Measurements from ENCODE around the gene ZSCAN5C. TPM values are rescaled to one million over a fixed set of nuclear protein-coding genes. Genes with fewer than 3 reads are reported as not detected.

ZSCAN5C gene
- polyA plus RNA-seq, 1 donor from 2014 or later: not detected

DNA sequence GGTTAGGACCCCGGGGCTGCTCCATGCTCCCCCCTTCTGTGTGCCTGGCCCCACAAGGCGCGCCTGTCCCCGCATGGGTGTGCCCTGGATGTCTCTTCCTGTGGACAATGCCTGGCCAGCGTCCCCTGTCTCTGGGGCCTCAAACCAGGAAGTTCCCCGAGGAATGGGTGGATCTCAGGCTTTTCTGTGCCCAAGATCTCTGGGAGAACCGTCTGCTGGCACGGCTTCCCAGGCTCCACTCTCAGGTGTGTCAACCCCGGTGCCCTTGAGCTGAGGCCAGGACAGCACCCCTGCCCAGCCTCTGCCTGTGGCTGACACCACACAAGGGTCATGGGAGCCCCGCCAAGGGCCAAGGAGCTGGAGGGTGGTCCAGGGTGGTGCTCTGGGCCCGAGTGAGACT is 45.3 kb upstream of the ZSCAN5C start:
- H3K36me3 ChIP-seq (ENCODE audit: insufficient read depth, low read length): no peaks in the 10 kb centered on the region

DNA sequence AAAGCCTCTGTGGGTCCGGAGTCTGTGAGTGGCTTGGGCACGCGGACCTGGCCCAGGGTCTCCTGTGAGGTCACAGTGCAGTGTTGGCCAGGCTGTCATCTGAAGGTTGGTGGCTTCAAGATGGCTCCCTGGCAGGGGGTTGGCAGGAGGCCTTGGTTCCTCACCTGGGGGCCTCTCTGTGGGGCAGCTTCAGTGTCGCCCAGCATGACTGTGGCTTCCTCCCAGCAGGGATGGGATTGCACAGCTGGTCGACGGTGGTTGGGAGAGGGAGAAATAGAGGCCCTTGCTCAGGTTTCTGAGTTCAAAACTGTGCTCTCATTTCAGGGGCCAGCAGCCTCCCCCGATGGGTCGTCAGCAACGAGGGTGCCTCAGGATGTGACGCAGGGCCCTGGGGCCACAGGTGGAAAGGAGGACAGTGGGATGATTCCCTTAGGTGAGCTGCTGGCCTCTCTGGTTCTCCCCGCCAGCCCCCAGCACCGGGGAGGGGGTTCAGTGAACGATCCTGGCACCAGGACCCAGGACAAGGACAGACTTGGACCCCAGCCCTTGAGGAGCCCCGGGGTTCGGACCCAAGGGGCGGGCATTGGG is 43.8 kb upstream of the ZSCAN5C start:
- H3K9me3 ChIP-seq (ENCODE audit: low read length): no peaks in the 10 kb centered on the region
- H3F3A ChIP-seq (ENCODE audit: insufficient read depth, low read length, poor library complexity, severe bottlenecking): no peaks in the 10 kb centered on the region
- no peak for TF ChIP-seq RAD21 (conservative IDR thresholded peaks at IDR 0.05)
- no peak for TF ChIP-seq POLR2AphosphoS5 (IDR thresholded peaks at IDR 0.05)
- TF ChIP-seq EZH2 (IDR thresholded peaks at IDR 0.05; ENCODE audit: borderline replicate concordance, insufficient read depth, low read length, poor library complexity, severe bottlenecking): no peak
- TF ChIP-seq SMC3 (conservative IDR thresholded peaks at IDR 0.05; ENCODE audit: poor library complexity): no peak
- TF ChIP-seq TAF1 (IDR thresholded peaks at IDR 0.05; ENCODE audit: low read depth): no peak
- TF ChIP-seq, protein P1, sequence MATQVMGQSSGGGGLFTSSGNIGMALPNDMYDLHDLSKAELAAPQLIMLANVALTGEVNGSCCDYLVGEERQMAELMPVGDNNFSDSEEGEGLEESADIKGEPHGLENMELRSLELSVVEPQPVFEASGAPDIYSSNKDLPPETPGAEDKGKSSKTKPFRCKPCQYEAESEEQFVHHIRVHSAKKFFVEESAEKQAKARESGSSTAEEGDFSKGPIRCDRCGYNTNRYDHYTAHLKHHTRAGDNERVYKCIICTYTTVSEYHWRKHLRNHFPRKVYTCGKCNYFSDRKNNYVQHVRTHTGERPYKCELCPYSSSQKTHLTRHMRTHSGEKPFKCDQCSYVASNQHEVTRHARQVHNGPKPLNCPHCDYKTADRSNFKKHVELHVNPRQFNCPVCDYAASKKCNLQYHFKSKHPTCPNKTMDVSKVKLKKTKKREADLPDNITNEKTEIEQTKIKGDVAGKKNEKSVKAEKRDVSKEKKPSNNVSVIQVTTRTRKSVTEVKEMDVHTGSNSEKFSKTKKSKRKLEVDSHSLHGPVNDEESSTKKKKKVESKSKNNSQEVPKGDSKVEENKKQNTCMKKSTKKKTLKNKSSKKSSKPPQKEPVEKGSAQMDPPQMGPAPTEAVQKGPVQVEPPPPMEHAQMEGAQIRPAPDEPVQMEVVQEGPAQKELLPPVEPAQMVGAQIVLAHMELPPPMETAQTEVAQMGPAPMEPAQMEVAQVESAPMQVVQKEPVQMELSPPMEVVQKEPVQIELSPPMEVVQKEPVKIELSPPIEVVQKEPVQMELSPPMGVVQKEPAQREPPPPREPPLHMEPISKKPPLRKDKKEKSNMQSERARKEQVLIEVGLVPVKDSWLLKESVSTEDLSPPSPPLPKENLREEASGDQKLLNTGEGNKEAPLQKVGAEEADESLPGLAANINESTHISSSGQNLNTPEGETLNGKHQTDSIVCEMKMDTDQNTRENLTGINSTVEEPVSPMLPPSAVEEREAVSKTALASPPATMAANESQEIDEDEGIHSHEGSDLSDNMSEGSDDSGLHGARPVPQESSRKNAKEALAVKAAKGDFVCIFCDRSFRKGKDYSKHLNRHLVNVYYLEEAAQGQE (IDR thresholded peaks at IDR 0.05; ENCODE audit: borderline replicate concordance): no peak
- H3K27ac ChIP-seq (ENCODE audit: low read length): no peak overlapping the region
- H3K4me3 ChIP-seq (ENCODE audit: low read length): no peak overlapping the region
- H3K9ac ChIP-seq (ENCODE audit: low read length): no peak overlapping the region
- no peak overlapping the region for H3K4me2 ChIP-seq (ENCODE audit: low read length)
- no peaks in the 10 kb centered on the region for H3K79me2 ChIP-seq (replicated peaks; ENCODE audit: insufficient read depth, low read length)
- no peaks in the 10 kb centered on the region for H3K9me2 ChIP-seq (ENCODE audit: insufficient read depth, low read length)
- no peaks in the 10 kb centered on the region for H4K20me1 ChIP-seq (ENCODE audit: insufficient read depth)
- H2AFZ ChIP-seq (ENCODE audit: low read depth, low read length): no peak overlapping the region
- no peaks in the 10 kb centered on the region for H3K27me3 ChIP-seq (ENCODE audit: insufficient read depth, low read depth, low read length)
- H3K36me3 ChIP-seq (ENCODE audit: insufficient read depth, low read length): no peaks in the 10 kb centered on the region

More for the DNA sequence above, 45.3 kb upstream of the ZSCAN5C start:
- Histone ChIP-seq H3K27ac (ENCODE audit: low read length) (no peak overlapping the region), H3K27me3 (ENCODE audit: insufficient read depth, low read depth, low read length) (no peaks in the 10 kb centered on the region), H4K20me1 (ENCODE audit: insufficient read depth) (no peaks in the 10 kb centered on the region), H3K9ac (ENCODE audit: low read length) (no peak overlapping the region), H3K9me3 (ENCODE audit: low read length) (no peaks in the 10 kb centered on the region), H3K9me2 (ENCODE audit: insufficient read depth, low read length) (no peaks in the 10 kb centered on the region), H3K79me2 (replicated peaks; ENCODE audit: insufficient read depth, low read length) (no peaks in the 10 kb centered on the region), H2AFZ (ENCODE audit: low read depth, low read length) (no peak overlapping the region), H3K4me3 (ENCODE audit: low read length) (no peak overlapping the region), H3K4me2 (ENCODE audit: low read length) (no peak overlapping the region), H3F3A (ENCODE audit: insufficient read depth, low read length, poor library complexity, severe bottlenecking) (no peaks in the 10 kb centered on the region)
- TF ChIP-seq TAF1 (IDR thresholded peaks at IDR 0.05; ENCODE audit: low read depth) (no peak), RAD21 (conservative IDR thresholded peaks at IDR 0.05) (no peak), MXI1 (conservative IDR thresholded peaks at IDR 0.05; ENCODE audit: poor library complexity, severe bottlenecking) (no peak)
- TF ChIP-seq, protein P2, sequence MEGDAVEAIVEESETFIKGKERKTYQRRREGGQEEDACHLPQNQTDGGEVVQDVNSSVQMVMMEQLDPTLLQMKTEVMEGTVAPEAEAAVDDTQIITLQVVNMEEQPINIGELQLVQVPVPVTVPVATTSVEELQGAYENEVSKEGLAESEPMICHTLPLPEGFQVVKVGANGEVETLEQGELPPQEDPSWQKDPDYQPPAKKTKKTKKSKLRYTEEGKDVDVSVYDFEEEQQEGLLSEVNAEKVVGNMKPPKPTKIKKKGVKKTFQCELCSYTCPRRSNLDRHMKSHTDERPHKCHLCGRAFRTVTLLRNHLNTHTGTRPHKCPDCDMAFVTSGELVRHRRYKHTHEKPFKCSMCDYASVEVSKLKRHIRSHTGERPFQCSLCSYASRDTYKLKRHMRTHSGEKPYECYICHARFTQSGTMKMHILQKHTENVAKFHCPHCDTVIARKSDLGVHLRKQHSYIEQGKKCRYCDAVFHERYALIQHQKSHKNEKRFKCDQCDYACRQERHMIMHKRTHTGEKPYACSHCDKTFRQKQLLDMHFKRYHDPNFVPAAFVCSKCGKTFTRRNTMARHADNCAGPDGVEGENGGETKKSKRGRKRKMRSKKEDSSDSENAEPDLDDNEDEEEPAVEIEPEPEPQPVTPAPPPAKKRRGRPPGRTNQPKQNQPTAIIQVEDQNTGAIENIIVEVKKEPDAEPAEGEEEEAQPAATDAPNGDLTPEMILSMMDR (IDR thresholded peaks at IDR 0.05; ENCODE audit: poor library complexity, severe bottlenecking): no peak
